ENCODE data around the gene SH3TC1.

Gene SH3TC1

DNA sequence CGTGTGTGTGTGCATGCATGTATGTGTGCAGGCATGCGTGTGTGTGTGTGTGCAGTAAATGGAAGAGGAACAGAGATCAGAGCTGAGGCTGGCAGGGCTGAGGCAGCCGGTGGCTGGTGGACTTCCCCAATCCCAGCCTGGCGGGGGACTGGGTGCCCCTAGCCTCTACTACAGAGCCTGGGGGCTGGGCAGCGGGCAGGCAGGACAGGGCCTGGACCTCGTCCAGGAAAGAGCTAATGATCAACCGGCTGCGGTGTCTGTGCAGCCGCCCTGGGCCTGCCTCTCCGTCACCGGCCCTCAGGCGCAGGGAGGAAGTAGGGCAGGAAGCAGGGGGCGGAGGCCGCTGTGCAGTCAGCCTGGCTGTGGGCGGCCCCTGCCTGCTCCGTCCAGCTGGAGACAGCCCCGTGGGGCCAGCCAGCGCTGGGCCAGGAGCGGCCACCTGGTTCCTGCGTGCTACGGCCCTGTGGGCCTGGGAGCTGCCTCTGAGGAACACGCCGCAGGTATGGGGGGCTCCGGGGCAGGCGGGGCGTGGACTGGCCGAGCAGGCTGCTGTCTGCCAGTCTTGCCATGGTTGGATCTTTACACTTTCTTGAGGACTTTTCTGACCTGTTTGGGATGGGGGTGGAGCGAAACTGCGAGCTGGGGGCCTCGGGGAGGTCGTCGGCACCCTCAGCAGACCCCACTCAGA, at the start of gene SH3TC1:
TSS of gene SH3TC1 (plus strand) at position 385 of the 688 bp plus-strand sequence. CDS start 5,905 bp downstream, outside the sequence.
- DNase-seq: peak; percentile 47 to 69

GRCh38 chr4:8149664-8150063, 49.4 kb upstream of the SH3TC1 start:
- no peak for DNase-seq

- DNase-seq: no peak
Observed at GRCh38 chr4:8150152-8151090, 48.7 kb upstream of the SH3TC1 start.

DNA sequence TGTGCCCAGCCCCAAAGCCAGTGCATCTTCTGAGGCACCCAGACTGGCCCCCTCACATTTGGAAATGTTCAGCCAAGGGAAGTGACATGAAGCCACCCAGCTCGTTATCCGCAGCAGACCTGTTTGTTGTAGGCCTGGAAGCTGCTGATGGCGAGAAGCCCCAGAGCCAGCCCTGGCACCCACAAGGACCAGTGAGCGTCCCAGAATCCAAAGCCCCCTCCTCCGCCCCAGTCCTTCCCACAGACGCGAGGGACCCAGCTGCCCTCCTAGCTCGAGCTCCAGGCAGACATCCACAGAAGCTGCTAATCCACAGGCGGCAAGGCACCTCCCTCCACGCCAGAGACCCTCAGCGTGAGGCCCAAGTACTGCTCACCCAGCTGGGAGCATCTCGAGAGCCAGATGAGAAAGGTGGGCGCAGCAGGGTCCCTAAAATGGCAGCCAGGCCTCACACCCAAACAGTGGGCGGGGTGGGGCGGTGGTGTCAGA, 47.9 kb upstream of the SH3TC1 start:
- no peak for DNase-seq

DNA sequence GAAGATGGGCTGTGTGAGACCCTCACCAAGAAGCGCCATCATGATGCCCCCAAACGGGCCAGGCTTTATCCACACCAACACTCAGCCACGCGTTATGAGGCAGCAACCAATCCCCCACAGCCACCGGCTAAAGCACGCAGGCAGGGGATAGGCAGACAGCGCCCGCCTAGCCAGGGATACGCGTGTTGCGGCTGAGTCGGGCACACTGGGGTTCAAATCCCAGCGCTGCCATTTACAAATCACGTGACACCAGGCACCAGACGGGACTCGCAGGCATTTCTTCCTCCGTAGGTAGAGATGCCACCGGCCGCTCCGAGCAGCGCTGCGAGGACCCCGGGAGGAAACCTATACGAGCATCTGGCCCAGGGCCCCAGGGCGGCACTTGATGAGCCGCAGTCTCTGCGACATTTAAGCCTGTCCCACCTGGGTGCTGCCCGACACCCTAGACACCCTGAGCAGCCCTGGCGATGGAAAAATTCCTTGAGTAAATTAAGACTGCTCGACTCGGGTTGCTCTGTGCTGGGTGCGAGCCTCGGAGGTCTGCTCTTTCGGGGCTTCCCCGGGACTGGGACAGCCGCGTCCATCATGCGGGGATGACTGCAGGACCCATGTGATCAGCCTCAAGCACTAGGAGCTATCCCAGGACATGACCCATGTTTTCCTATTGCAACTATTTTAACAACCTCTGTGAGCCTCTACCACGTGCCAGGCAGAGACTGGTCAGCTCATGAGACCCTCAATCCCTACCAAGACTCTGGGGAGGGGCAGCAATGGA, 46.8 kb upstream of the SH3TC1 start:
- DNase-seq: no peak

- no peak for DNase-seq
Observed at GRCh38 chr4:8152865-8153257, 46.2 kb upstream of the SH3TC1 start.

- no peak for DNase-seq
Observed at GRCh38 chr4:8153441-8153840, 45.6 kb upstream of the SH3TC1 start.

DNA sequence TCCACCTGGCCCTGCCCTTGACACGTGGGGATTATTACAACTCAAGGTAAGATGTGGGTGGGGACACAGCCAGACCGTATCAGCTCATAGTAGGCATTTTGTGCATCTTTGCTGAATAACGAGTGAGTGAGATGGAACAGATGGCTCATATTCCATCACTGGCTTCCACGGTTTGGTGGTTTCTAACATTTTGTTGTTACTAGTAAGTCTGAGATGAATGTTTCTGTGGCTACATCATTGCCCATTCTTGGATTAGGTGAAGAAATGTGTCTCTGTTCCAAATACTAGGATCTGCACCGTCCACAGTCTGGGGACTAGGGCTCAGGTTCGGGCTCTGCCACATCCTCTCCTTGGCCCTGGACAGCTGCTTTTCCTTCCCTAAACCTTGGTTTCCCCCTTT, 44.0 kb upstream of the SH3TC1 start:
- no peak for DNase-seq

- no peak for DNase-seq
Observed at GRCh38 chr4:8155660-8156421, 43.2 kb upstream of the SH3TC1 start.

DNA sequence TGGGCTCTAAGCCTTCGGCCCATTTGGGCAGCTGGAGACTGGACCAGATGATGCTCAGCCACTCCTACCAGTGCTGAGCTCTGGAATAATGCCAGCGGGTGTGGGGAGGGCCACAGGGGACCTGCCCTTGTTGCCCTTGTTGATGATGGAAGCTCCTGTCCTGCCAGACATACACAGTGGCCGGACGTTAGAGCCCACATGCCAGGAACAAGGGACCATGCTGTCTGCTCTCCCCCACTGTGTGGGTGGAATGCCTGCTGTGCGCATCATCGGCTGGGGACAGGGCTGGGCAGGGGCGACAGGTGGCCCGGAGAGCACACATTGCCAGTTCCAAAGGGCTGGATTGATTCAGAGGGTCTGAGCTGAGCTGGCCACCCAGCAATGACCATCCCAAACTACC, 42.5 kb upstream of the SH3TC1 start:
- DNase-seq: no peak

GRCh38 chr4:8157496-8157895, 41.6 kb upstream of the SH3TC1 start:
- DNase-seq: no peak

GRCh38 chr4:8157944-8158709, 41.0 kb upstream of the SH3TC1 start:
- DNase-seq: no peak

- peak; percentile 95 to 98 for DNase-seq
Observed at GRCh38 chr4:8158710-8159536, 40.2 kb upstream of the SH3TC1 start, which contains the start of gene ABLIM2. Gene ABLIM2, minus strand, starts transcription at chr4:8158813. Its CDS starts 124 bp downstream, at chr4:8158689.

GRCh38 chr4:8159537-8160232, 39.4 kb upstream of the SH3TC1 start:
- no peak for DNase-seq

- DNase-seq: no peak
Observed at GRCh38 chr4:8160233-8160560, 38.9 kb upstream of the SH3TC1 start.

- DNase-seq: no peak
Observed at GRCh38 chr4:8160572-8160971, 38.5 kb upstream of the SH3TC1 start.

DNA sequence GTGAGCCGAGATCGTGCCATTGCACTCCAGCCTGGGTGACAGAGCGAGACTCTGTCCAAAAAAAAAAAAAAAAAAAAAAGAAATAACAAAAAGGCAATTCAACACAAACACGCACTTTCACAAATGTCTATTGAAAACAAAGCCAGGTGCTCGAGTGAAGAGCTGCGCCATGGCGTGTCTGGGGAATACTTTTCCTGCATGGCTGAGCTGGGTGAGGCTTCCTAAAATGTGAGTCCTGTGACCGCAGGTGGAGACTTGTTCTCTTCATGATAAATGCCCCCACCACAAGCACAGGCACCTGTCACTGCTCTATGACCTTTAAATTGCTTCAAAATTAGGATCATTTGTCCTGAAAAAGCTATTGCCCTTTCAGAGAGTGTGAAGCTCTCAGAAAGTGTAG, 36.5 kb upstream of the SH3TC1 start:
- DNase-seq: no peak

DNA sequence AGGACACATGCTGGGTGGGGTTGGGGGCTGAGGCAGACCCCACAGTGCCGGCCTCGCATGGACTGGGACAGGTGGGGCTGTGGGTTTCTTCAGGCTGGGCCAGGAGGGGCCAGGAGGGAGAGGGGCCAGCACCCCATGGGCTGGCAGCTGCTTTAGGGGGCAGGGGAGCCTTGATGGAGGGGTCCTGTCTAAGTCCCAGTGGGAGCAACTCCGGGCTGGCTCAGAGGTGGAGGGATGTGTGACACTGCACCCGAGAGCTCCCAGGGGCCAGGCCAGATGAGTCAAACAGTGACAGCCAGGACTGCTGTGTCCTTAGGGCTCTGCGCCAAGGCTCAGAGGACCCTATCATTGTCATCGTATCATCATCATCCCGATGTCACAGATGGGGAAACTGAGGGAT, 36.1 kb upstream of the SH3TC1 start:
- DNase-seq: no peak

DNA sequence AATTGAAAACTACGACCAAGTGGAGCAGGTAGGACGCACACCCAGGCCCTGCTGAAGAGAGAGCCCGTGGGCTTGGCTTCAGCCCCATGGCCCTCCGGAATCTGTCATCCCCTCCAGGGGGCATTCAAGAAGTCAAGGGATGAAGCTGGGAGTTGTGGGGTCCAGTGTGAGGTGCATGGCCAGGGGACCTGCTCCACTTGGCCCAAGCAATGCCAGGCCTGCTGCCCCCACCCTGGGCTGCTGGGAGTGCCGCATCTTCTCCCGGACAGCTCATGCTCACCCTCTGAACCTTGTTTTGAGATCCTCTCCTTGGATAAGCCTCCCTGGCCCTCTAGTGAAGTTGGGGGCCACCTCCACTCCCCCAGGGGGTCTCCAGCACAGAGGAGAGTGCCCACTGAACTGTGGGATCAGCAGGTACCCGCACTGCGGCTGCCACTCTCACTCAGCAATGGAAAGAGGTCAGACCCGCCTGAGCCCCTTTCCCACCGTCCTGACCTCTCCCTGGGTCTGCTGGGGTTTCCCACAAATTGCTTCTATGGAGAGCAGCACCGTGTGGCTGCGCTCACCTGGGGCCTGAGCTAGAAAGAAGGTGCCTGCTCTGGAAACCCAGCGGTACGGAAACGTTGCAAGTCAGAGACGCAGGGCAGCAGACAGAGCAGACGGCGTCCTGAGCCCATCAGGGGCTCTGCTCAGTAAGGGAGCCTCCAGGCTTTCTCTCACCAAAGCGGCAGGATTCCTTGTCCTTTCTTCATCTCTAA, 35.5 kb upstream of the SH3TC1 start:
- DNase-seq: no peak

Data from hippocampal formation (tissue), 2 donors.